A673 (cell line): ENCODE results near the gene UNC45A. TPM values are rescaled to one million over a fixed set of nuclear protein-coding genes. Genes with fewer than 3 reads are reported as not detected.

Experiments
- BruUV-seq: library from RNA; stranded (reverse); fragments of 400-500 nt; replicated peaks from 2 replicates; lab custom pipeline; 2021; lab: Mats Ljungman, UMichigan
- CTCF ChIA-PET: fragments of 300-600 bp; sonication (Branson Sonifier 250); formaldehyde crosslinking; loops from one replicate; lab custom pipeline; 2022; ENCODE audit warnings: antibody characterized with exemption; lab: Charles Lee
- POLR2A ChIA-PET: fragments of 300-600 bp; sonication (Branson Sonifier 250); formaldehyde crosslinking; loops from one replicate; lab custom pipeline; 2022; ENCODE audit warnings: antibody characterized with exemption; ENCODE audit not compliant: low non-redundant PET; lab: Charles Lee
- DNase-seq: peaks from one replicate; pipeline ENCODE4 v3.0.0-alpha.2; 2015; ENCODE audit warnings: low spot score
- H3K27ac ChIP-seq: fragments of 200-600 bp; sonication (generic); 2 replicates; pipeline ENCODE4 v1.5.1; 2016; ENCODE audit warnings: mixed run types, low read depth, mild to moderate bottlenecking, mixed read lengths, antibody characterized with exemption, low read length; ENCODE audit not compliant: poor library complexity, severe bottlenecking
- H3K27me3 ChIP-seq: fragments of 200-600 bp; sonication (generic); replicated peaks from 2 replicates; pipeline ENCODE4 v1.6.1; 2017; ENCODE audit warnings: mixed run types, low read depth, mild to moderate bottlenecking, mixed read lengths, antibody characterized with exemption, low read length; ENCODE audit not compliant: insufficient read depth, poor library complexity
- H3K36me3 ChIP-seq: fragments of 200-600 bp; sonication (generic); 2 replicates; pipeline ENCODE4 v1.6.1; 2016; ENCODE audit warnings: mixed run types, mild to moderate bottlenecking, mixed read lengths, antibody characterized with exemption, low read length; ENCODE audit not compliant: insufficient read depth, poor library complexity, severe bottlenecking
- H3K4me1 ChIP-seq: fragments of 200-600 bp; sonication (generic); 2 replicates; pipeline ENCODE4 v1.6.1; 2017; ENCODE audit warnings: mixed run types, mild to moderate bottlenecking, mixed read lengths, antibody characterized with exemption, low read length; ENCODE audit not compliant: insufficient read depth, poor library complexity, severe bottlenecking
- H3K4me3 ChIP-seq: fragments of 200-600 bp; sonication (generic); 2 replicates; pipeline ENCODE4 v1.5.1; 2016; ENCODE audit warnings: low read depth, mixed run types, mild to moderate bottlenecking, mixed read lengths, low read length; ENCODE audit not compliant: poor library complexity, severe bottlenecking
- H3K9me3 ChIP-seq: fragments of 200-600 bp; sonication (generic); 2 replicates; pipeline ENCODE4 v1.6.1; 2016; ENCODE audit warnings: mixed run types, low read depth, mild to moderate bottlenecking, mixed read lengths, antibody characterized with exemption, low read length; ENCODE audit not compliant: poor library complexity, severe bottlenecking
- EZH2 ChIP-seq: fragments of 200-600 bp; sonication (generic); IDR thresholded peaks from 2 replicates; pipeline ENCODE4 v1.6.1; 2017; ENCODE audit warnings: borderline replicate concordance, low read depth, mild to moderate bottlenecking, mixed read lengths, antibody characterized with exemption, low read length; ENCODE audit not compliant: poor library complexity, severe bottlenecking
- intact Hi-C: fragments of 100-400 bp; cut with micrococcal nuclease; formaldehyde crosslinking; loops from one replicate; pipeline ENCODE4 v1.10.0; 2022; ENCODE audit not compliant: unreplicated experiment
- total RNA-seq: library from RNA; stranded (reverse); gene quantifications from 2 replicates; pipeline ENCODE4 v1.2.3, GENCODE V29; 2021
- TF ChIP-seq, protein P1 (sequence below): fragments of 300-800, 200-600 bp; sonication (generic); conservative IDR thresholded peaks from 2 replicates; pipeline ENCODE4 v1.5.1; 2017; ENCODE audit warnings: low read depth, mild to moderate bottlenecking, antibody characterized with exemption, low read length, moderate library complexity, mixed read lengths

UNC45A gene
- total RNA-seq, 1 experiment from 2014 or later = 74.4 TPM

DNA sequence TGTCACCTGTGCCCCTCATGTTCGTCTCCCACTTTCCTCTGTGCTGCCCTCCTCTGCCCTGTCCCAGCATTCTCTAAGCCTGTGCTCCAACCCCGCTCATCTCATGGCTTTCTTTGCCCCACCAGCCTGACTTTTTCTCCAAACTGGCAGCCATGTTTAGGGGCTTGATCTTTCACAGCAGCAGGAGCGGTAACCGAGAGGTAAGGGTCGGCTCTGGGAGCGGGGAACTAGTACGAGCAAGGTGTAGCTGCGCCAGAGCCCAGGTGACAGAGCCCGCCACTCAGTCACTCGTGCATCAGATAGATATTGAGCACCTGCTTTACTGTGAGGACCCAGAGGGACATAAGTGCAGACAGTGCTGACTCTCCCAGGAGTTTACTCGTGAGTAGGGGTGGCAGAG lies 18.6 kb upstream of the UNC45A start:
- intact Hi-C loops = no loop called here

DNA sequence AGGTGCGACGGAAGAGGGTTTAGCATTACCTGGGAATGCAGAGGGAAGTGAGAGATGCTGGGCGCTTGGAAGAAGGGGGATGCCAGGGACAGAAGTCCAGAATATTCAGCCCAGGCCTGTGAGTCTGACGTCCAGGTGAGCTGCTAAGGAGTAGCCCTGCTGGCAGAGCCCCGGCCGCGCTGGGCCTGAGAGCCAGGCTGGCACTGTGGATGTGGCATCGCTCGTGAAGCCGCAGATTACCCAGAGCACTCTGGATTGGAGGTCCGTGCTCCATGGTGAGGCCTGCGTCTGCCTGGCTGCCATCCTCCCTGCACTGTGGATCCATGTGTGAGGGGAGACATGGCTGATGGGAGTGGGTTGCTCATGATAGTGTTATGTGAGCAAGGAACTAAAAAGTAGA lies 17.5 kb upstream of the UNC45A start:
- H3K27ac ChIP-seq = no peak overlapping the region
- no TSS peak for BruUV-seq
- POLR2A ChIA-PET = no interaction called here
- H3K36me3 ChIP-seq = peaks cover 71% of the 10 kb centered on the region
- TF ChIP-seq EZH2 = no peak
- TF ChIP-seq, protein P1, sequence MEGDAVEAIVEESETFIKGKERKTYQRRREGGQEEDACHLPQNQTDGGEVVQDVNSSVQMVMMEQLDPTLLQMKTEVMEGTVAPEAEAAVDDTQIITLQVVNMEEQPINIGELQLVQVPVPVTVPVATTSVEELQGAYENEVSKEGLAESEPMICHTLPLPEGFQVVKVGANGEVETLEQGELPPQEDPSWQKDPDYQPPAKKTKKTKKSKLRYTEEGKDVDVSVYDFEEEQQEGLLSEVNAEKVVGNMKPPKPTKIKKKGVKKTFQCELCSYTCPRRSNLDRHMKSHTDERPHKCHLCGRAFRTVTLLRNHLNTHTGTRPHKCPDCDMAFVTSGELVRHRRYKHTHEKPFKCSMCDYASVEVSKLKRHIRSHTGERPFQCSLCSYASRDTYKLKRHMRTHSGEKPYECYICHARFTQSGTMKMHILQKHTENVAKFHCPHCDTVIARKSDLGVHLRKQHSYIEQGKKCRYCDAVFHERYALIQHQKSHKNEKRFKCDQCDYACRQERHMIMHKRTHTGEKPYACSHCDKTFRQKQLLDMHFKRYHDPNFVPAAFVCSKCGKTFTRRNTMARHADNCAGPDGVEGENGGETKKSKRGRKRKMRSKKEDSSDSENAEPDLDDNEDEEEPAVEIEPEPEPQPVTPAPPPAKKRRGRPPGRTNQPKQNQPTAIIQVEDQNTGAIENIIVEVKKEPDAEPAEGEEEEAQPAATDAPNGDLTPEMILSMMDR = no peak
- no peaks in the 10 kb centered on the region for H3K27me3 ChIP-seq
- H3K4me1 ChIP-seq = no peaks in the 10 kb centered on the region
- intact Hi-C loops = no loop called here
- no peaks in the 10 kb centered on the region for H3K9me3 ChIP-seq
- H3K4me3 ChIP-seq = no peak overlapping the region
- CTCF ChIA-PET = no interaction called here
- no peak for DNase-seq

More for the DNA sequence above, 18.6 kb upstream of the UNC45A start:
- Histone ChIP-seq H3K36me3 (peaks cover 79% of the 10 kb centered on the region), H3K9me3 (no peaks in the 10 kb centered on the region), H3K27ac (no peak overlapping the region), H3K4me3 (no peak overlapping the region), H3K4me1 (no peaks in the 10 kb centered on the region), H3K27me3 (no peaks in the 10 kb centered on the region)
- TF ChIP-seq EZH2 = no peak
- TF ChIP-seq, protein P1 = no peak
- no peak for DNase-seq
- ChIA-PET CTCF (no interaction called here), POLR2A (no interaction called here)
- BruUV-seq = no TSS peak

DNA sequence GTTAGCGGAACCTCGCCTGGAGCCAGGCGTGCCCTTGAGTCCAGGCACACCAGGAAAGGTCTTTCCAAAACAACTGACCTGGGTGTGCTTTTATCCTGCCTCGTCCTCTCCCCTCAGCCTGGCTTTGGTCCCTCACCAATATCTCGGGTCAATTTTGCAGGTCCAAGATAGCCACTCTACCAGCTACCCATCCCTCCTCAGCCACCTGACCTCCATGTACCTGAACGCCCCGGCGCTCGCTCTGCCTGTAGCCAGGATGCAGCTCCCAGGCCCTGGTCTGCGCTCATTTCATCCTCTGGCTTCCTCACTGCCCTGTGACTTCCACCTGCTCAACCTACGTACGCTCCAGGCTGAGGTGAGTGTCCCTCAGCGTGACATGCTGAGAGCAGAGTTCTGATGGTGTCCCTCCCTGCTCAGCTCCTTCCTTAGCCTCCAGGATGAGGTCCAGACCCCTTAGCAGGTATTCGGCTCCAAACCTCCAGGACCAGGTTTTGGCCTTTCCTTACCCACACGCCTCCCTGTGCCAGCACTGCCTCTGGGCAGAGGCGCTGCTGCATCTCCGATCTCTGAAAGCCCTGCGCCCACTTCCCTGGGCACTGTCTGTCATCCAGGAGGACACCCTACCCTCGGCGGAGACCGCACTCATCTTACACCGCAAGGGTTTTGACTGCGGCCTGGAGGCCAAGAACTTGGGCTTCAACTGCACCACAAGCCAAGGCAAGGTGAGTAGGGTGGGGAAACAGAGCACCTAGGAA lies 16.9 kb upstream of the UNC45A start:
- Histone ChIP-seq H3K36me3 (peaks cover 64% of the 10 kb centered on the region), H3K4me1 (no peaks in the 10 kb centered on the region), H3K9me3 (no peaks in the 10 kb centered on the region), H3K27me3 (no peaks in the 10 kb centered on the region), H3K4me3 (no peak overlapping the region), H3K27ac (no peak overlapping the region)
- ChIA-PET POLR2A (no interaction called here), CTCF (no interaction called here)
- TF ChIP-seq, protein P1 = no peak
- TF ChIP-seq EZH2 = no peak
- no peak for DNase-seq
- intact Hi-C loops = no loop called here
- BruUV-seq = no TSS peak
